Gastrocnemius medialis (tissue), 4 donors: Measurements from ENCODE around the gene ALOX5AP.

Experiments
- CTCF ChIP-seq, 5 experiments: fragments of 450-650 bp in 3 of 5; fragments of 200-600 bp in 2 of 5; sonication (generic) in 2 of 5; IDR thresholded peaks in 4 of 5; conservative IDR thresholded peaks in 1 of 5; 1 replicate in 4 of 5; 2 replicates in 1 of 5; pipeline ENCODE4 v1.5.1; 2016 to 2019; ENCODE audit warnings: antibody characterized with exemption in 5 of 5, mild to moderate bottlenecking in 3 of 5, moderate library complexity in 3 of 5
- POLR2A ChIP-seq, 2 donors: fragments of 450-650 bp; IDR thresholded peaks; one replicate each; pipeline ENCODE4 v1.6.1; 2017; ENCODE audit warnings: antibody characterized with exemption in 2 of 2, mild to moderate bottlenecking in 2 of 2, moderate library complexity in 2 of 2

- no peak for TF ChIP-seq CTCF (IDR thresholded peaks at IDR 0.05 in 4 of 5, conservative IDR thresholded peaks at IDR 0.05 in 1 of 5)
- no peak for TF ChIP-seq POLR2A (IDR thresholded peaks at IDR 0.05)
Observed at GRCh38 chr13:30744056-30744680, 8.8 kb downstream of the ALOX5AP start.
